Adipose tissue (tissue), 3 donors: Measurements from ENCODE around the gene CYP3A5. TPM values are rescaled to one million over a fixed set of nuclear protein-coding genes. Genes with fewer than 3 reads are reported as not detected.

Experiments used
- H3K27ac ChIP-seq: one replicate; pipeline ENCODE4 v1.5.1; 2013; ENCODE audit warnings: low read depth, low read length
- WGBS, 3 donors: extraction: QIAGEN DNeasy Blood & Tissue Kit; methylation state at CpG; one replicate each; pipeline ENCODE4 v1.1.7; 2013; 5-methylcytosine and 5-hydroxymethylcytosine counted together
- polyA plus RNA-seq, 3 donors: library from polyadenylated mRNA; stranded (reverse); fragments of 200-250 nt; gene quantifications; one replicate each; pipeline ENCODE4 v1.2.3, GENCODE V29; 2013
- donor health status: healthy with polysubstance abuse.
- donor health status: Bipolar disorder and iron deficiency.
- donor health status: healthy.

The CYP3A5 gene
- polyA plus RNA-seq, 3 donors: 9.8 to 10.4 TPM; not detected in 1

- WGBS, 3 donors: 82 to 87% (median 84%) methylated on average over 7 of the region's 7 CpGs
- no peak overlapping the region for H3K27ac ChIP-seq
Observed at GRCh38 chr7:99623091-99623693, 56.6 kb downstream of the CYP3A5 start.

- WGBS, 3 donors: 88 to 92% (median 91%) methylated on average over 10 of the region's 10 CpGs
- no peak overlapping the region for H3K27ac ChIP-seq
Observed at GRCh38 chr7:99622596-99622995, 57.2 kb downstream of the CYP3A5 start.

- no peak overlapping the region for H3K27ac ChIP-seq
- 90 to 94% (median 92%) methylated on average over 5 of the region's 5 CpGs for WGBS, 3 donors
Observed at GRCh38 chr7:99621271-99621670, 58.5 kb downstream of the CYP3A5 start.

GRCh38 chr7:99619571-99620130 is 60.1 kb downstream of the CYP3A5 start:
- no peak overlapping the region for H3K27ac ChIP-seq
- WGBS, 3 donors: 90 to 96% (median 95%) methylated on average over 18 of the region's 18 CpGs

- no peak overlapping the region for H3K27ac ChIP-seq
- WGBS, 3 donors: 92 to 99% (median 94%) methylated on average over 3 of the region's 3 CpGs
Observed at GRCh38 chr7:99618726-99619125, 61.1 kb downstream of the CYP3A5 start.

GRCh38 chr7:99617192-99617781 is 62.5 kb downstream of the CYP3A5 start:
- H3K27ac ChIP-seq: no peak overlapping the region
- WGBS, 3 donors: 7 to 17% (median 17%) methylated on average over 22 of the region's 22 CpGs

- 0 to 1% (median 0%) methylated on average over 59 to 60 of the region's 60 CpGs for WGBS, 3 donors
- no peak within 1 kb of the TSS for H3K27ac ChIP-seq
Observed at GRCh38 chr7:99616359-99617191, 63.2 kb downstream of the CYP3A5 start, which contains the start of gene ZSCAN25. TSS of gene ZSCAN25 (plus strand) at chr7:99616946. CDS start at chr7:99619607, 2,661 bp downstream.

GRCh38 chr7:99615989-99616358 is 63.8 kb downstream of the CYP3A5 start:
- no peak overlapping the region for H3K27ac ChIP-seq
- WGBS, 3 donors: 83 to 96% (median 88%) methylated on average over 5 of the region's 5 CpGs

GRCh38 chr7:99614495-99614894 is 65.3 kb downstream of the CYP3A5 start:
- H3K27ac ChIP-seq: no peak overlapping the region
- WGBS, 3 donors: 56 to 68% (median 62%) methylated on average over 3 of the region's 3 CpGs

GRCh38 chr7:99607548-99607947 is 72.2 kb downstream of the CYP3A5 start:
- no peak overlapping the region for H3K27ac ChIP-seq
- WGBS, 3 donors: 77 to 83% (median 80%) methylated on average over 9 of the region's 9 CpGs

- 68 to 77% (median 76%) methylated on average over 8 of the region's 8 CpGs for WGBS, 3 donors
- H3K27ac ChIP-seq: no peak overlapping the region
Observed at GRCh38 chr7:99606531-99606930, 73.3 kb downstream of the CYP3A5 start.

- WGBS, 3 donors: 91 to 96% (median 95%) methylated on average over 7 of the region's 7 CpGs
- no peak overlapping the region for H3K27ac ChIP-seq
Observed at GRCh38 chr7:99605527-99605926, 74.3 kb downstream of the CYP3A5 start.

- 73 to 81% (median 75%) methylated on average over 6 to 7 of the region's 7 CpGs for WGBS, 3 donors
- H3K27ac ChIP-seq: no peak overlapping the region
Observed at GRCh38 chr7:99601656-99602310, 78.0 kb downstream of the CYP3A5 start.

GRCh38 chr7:99599836-99600235 is 80.0 kb downstream of the CYP3A5 start:
- H3K27ac ChIP-seq: no peak overlapping the region
- WGBS, 3 donors: 72 to 82% (median 75%) methylated on average over 4 of the region's 4 CpGs

Other genes starting within 250 kb of the CYP3A5 start
- gene PTCD1, start 241.2 kb downstream of the CYP3A5 start, polyA plus RNA-seq: 1 to 10 TPM; 1.6 to 4.5 (median 2.3) TPM
- gene CPSF4, start 241.1 kb downstream of the CYP3A5 start, polyA plus RNA-seq: 10 to 100 TPM; 27.1 to 45.1 (median 32.8) TPM
- gene ATP5MF, start 213.8 kb downstream of the CYP3A5 start, polyA plus RNA-seq: 1,000 to 10,000 TPM in 2 of 3 donors, 100 to 1,000 TPM in 1; 432 to 1,027 (median 1,022) TPM
- gene ZNF789, start 207.1 kb downstream of the CYP3A5 start, polyA plus RNA-seq: 1 to 10 TPM; 3.1 to 6.3 (median 4.8) TPM
- 10 to 100 TPM in 2 of 3 donors, 1 to 10 TPM in 1; 8.2 to 20.8 (median 15.2) TPM for gene ZNF394, start 179.7 kb downstream of the CYP3A5 start, polyA plus RNA-seq
- gene ZKSCAN5, start 175.3 kb downstream of the CYP3A5 start, polyA plus RNA-seq: 1 to 10 TPM; 1.7 to 3.7 (median 2.8) TPM
- gene FAM200A, start 127.9 kb downstream of the CYP3A5 start, polyA plus RNA-seq: 1 to 10 TPM; 1.7 to 5.7 (median 2.3) TPM
- gene ZNF655, start 121.4 kb downstream of the CYP3A5 start, polyA plus RNA-seq: 10 to 100 TPM; 25.1 to 51.8 (median 40.9) TPM
- 1 to 10 TPM in 1 of 3 donors, under 1 TPM in 2; 0.49 to 1.1 (median 0.52) TPM for gene TMEM225B, start 81.7 kb downstream of the CYP3A5 start, polyA plus RNA-seq
- 1 to 10 TPM; 3.7 to 5.6 (median 4.7) TPM for gene ZSCAN25, start 63.0 kb downstream of the CYP3A5 start, polyA plus RNA-seq
- gene CYP3A7, start 55.2 kb upstream of the CYP3A5 start, polyA plus RNA-seq: under 1 TPM in 1 of 3 donors, not detected in 2; 0.10 TPM
- 1 to 10 TPM in 1 of 3 donors, under 1 TPM in 2; 0.10 to 1.3 (median 0.22) TPM for gene CYP3A4, start 104.2 kb upstream of the CYP3A5 start, polyA plus RNA-seq
- gene CYP3A43, start 148.0 kb upstream of the CYP3A5 start, polyA plus RNA-seq: under 1 TPM in 2 of 3 donors, not detected in 1; 0.09 to 0.39 TPM
- gene OR2AE1, start 197.0 kb upstream of the CYP3A5 start, polyA plus RNA-seq: not detected
- 10 to 100 TPM; 15.0 to 22.2 (median 17.1) TPM for gene TRIM4, start 239.5 kb upstream of the CYP3A5 start, polyA plus RNA-seq
- gene GJC3, start 249.6 kb upstream of the CYP3A5 start, polyA plus RNA-seq: 1 to 10 TPM in 2 of 3 donors, under 1 TPM in 1; 0.22 to 1.9 (median 1.3) TPM